ENCODE data around the gene CACNA1B. TPM values are rescaled to one million over a fixed set of nuclear protein-coding genes. Genes with fewer than 3 reads are reported as not detected.
"Not testable (repeated sequence)": the region's sequence is repeated elsewhere in the genome, so short reads cannot be mapped to it uniquely, and the experiment has no call there.

Gene CACNA1B
- total and polyA plus RNA-seq, 2 donors (not counting 1 experiment from before 2014, with no cell fraction given) = 0.01 to 0.17 TPM

DNA sequence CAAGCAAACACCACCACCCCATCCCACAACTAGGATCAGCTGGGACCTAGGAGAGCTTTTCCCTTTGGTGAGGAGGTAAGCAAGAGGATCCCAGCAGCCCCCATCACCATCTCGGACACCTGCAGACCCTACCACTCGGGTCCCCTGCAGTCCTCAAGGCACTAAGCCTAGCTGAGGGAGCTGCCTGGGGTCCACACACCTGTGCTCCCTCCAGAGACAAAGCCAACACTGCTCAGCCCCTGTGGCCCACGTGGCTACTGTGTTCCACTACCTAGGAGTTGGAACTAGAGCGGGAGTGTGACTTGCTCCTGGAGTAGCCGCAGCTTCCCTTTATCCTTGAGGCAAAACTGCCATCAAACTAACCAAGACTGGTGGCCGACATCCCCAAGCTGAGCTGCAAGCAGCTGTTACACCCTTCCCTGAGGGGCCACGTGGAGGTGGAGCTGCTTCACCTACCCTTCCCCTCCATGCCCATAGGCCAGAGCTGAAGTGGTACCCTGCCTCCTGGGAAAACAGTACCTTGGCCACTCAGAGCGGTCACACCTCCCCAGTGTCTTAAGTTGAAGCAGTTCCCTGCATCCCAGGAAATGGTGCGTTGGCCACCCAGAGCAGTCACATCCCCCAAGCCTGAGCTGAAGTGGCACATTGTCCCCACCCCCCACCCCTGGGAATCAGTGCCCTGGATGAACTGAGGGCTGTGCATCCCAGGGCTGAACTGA is 205.5 kb downstream of the CACNA1B start:
- TF ChIP-seq EZH2 (IDR thresholded peaks at IDR 0.05; ENCODE audit: low read length, missing control alignments) = no peak
- TF ChIP-seq, protein P1, sequence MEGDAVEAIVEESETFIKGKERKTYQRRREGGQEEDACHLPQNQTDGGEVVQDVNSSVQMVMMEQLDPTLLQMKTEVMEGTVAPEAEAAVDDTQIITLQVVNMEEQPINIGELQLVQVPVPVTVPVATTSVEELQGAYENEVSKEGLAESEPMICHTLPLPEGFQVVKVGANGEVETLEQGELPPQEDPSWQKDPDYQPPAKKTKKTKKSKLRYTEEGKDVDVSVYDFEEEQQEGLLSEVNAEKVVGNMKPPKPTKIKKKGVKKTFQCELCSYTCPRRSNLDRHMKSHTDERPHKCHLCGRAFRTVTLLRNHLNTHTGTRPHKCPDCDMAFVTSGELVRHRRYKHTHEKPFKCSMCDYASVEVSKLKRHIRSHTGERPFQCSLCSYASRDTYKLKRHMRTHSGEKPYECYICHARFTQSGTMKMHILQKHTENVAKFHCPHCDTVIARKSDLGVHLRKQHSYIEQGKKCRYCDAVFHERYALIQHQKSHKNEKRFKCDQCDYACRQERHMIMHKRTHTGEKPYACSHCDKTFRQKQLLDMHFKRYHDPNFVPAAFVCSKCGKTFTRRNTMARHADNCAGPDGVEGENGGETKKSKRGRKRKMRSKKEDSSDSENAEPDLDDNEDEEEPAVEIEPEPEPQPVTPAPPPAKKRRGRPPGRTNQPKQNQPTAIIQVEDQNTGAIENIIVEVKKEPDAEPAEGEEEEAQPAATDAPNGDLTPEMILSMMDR (conservative IDR thresholded peaks at IDR 0.05 in 1 of 2, IDR thresholded peaks at IDR 0.05 in 1 of 2; ENCODE audit: low read depth in 1 of 2, low read length in 2 of 2) = no peak
- H3K4me1 ChIP-seq (ENCODE audit: control insufficient read depth, extremely low read depth, insufficient read depth, low read length) = no peaks in the 10 kb centered on the region

DNA sequence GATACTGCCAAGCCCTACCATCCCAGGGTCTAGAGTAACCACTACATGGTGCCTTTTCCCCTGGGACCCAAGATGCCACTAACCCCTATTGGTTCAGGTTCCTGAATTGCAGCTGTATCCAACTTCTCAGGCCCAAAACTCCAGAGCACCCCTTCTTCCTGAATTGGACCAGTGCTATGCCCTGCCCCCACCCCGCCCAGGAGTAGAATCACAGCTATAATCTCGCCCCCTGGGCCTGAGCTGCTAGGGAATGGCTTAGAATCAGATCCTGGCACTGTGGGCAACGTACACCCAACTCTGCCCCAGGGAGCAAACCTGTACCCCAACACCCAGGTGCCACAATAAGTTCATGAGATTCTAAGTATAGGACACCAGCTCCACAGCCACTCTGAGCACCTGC is 206.3 kb downstream of the CACNA1B start:
- no peaks in the 10 kb centered on the region for H3K27me3 ChIP-seq (ENCODE audit: control insufficient read depth, insufficient read depth, low read length)
- no peak overlapping the region for H2AFZ ChIP-seq (ENCODE audit: low read length)
- H3K4me3 ChIP-seq (replicated peaks in 1 of 4; ENCODE audit: control extremely low read depth in 1 of 4, insufficient read depth in 1 of 4, low read depth in 3 of 4, low read length in 4 of 4) = no peak overlapping the region
- H3K27ac ChIP-seq (ENCODE audit: insufficient read depth, low read length) = no peak overlapping the region
- no peaks in the 10 kb centered on the region for H3K9me3 ChIP-seq (ENCODE audit: control insufficient read depth, insufficient read depth, low read depth, low read length)
- H3K4me2 ChIP-seq (ENCODE audit: extremely low read depth, insufficient read depth, low read length) = no peak overlapping the region
- no peaks in the 10 kb centered on the region for H3K36me3 ChIP-seq (ENCODE audit: control insufficient read depth, insufficient read depth, low read length)
- H3K9ac ChIP-seq (ENCODE audit: insufficient read depth, low read length) = no peak overlapping the region
- H4K20me1 ChIP-seq (ENCODE audit: control insufficient read depth, extremely low read depth, insufficient read depth, low read length) = no peaks in the 10 kb centered on the region
- H3K79me2 ChIP-seq (ENCODE audit: control insufficient read depth, insufficient read depth, low read length) = no peaks in the 10 kb centered on the region
- no peaks in the 10 kb centered on the region for H3K4me1 ChIP-seq (ENCODE audit: control insufficient read depth, extremely low read depth, insufficient read depth, low read length)
- DNase-seq (ENCODE audit: low read depth in 2 of 2) = no peak
- TF ChIP-seq, protein P1 (conservative IDR thresholded peaks at IDR 0.05 in 1 of 2, IDR thresholded peaks at IDR 0.05 in 1 of 2; ENCODE audit: low read depth in 1 of 2, low read length in 2 of 2) = no peak
- TF ChIP-seq EZH2 (IDR thresholded peaks at IDR 0.05; ENCODE audit: low read length, missing control alignments) = no peak

More for the DNA sequence above, 205.5 kb downstream of the CACNA1B start:
- Histone ChIP-seq H3K4me3 (replicated peaks in 1 of 4; ENCODE audit: control extremely low read depth in 1 of 4, insufficient read depth in 1 of 4, low read depth in 3 of 4, low read length in 4 of 4) (no peak overlapping the region), H3K79me2 (ENCODE audit: control insufficient read depth, insufficient read depth, low read length) (no peaks in the 10 kb centered on the region), H3K9me3 (ENCODE audit: control insufficient read depth, insufficient read depth, low read depth, low read length) (no peaks in the 10 kb centered on the region), H4K20me1 (ENCODE audit: control insufficient read depth, extremely low read depth, insufficient read depth, low read length) (no peaks in the 10 kb centered on the region), H3K27ac (ENCODE audit: insufficient read depth, low read length) (no peak overlapping the region), H2AFZ (ENCODE audit: low read length) (no peak overlapping the region), H3K27me3 (ENCODE audit: control insufficient read depth, insufficient read depth, low read length) (no peaks in the 10 kb centered on the region), H3K4me2 (ENCODE audit: extremely low read depth, insufficient read depth, low read length) (no peak overlapping the region), H3K36me3 (ENCODE audit: control insufficient read depth, insufficient read depth, low read length) (no peaks in the 10 kb centered on the region), H3K9ac (ENCODE audit: insufficient read depth, low read length) (no peak overlapping the region)
- no peak for DNase-seq (ENCODE audit: low read depth in 2 of 2)

DNA sequence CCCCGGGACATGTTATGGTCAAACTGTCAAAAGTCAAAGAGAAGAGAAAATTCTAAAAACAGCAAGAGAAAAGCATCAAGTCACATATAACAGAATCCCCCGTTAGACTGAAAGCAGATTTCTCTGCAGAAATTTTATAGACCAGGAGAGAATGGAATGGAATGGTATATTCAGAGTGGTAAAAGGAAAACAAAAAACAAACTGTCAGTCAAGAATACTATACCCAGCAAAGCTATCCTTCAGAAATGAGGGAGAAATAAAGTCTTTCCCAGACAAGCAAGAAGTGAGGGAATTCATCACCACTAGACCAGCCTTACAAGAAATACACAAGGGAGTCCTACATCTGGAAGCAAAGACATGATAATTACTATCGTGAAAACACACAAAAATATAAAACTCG is 208.0 kb downstream of the CACNA1B start:
- H2AFZ ChIP-seq (ENCODE audit: low read length) = no peak overlapping the region
- H3K79me2 ChIP-seq (ENCODE audit: control insufficient read depth, insufficient read depth, low read length) = no peaks in the 10 kb centered on the region
- no peaks in the 10 kb centered on the region for H4K20me1 ChIP-seq (ENCODE audit: control insufficient read depth, extremely low read depth, insufficient read depth, low read length)
- H3K9me3 ChIP-seq (ENCODE audit: control insufficient read depth, insufficient read depth, low read depth, low read length) = no peaks in the 10 kb centered on the region
- no peak for TF ChIP-seq EZH2 (IDR thresholded peaks at IDR 0.05; ENCODE audit: low read length, missing control alignments)
- TF ChIP-seq, protein P1 (conservative IDR thresholded peaks at IDR 0.05 in 1 of 2, IDR thresholded peaks at IDR 0.05 in 1 of 2; ENCODE audit: low read depth in 1 of 2, low read length in 2 of 2) = no peak
- no peak overlapping the region for H3K27ac ChIP-seq (ENCODE audit: insufficient read depth, low read length)
- DNase-seq (ENCODE audit: low read depth in 2 of 2) = no peak
- no peak overlapping the region for H3K4me2 ChIP-seq (ENCODE audit: extremely low read depth, insufficient read depth, low read length)
- no peaks in the 10 kb centered on the region for H3K4me1 ChIP-seq (ENCODE audit: control insufficient read depth, extremely low read depth, insufficient read depth, low read length)
- H3K36me3 ChIP-seq (ENCODE audit: control insufficient read depth, insufficient read depth, low read length) = no peaks in the 10 kb centered on the region
- H3K4me3 ChIP-seq (replicated peaks in 1 of 4; ENCODE audit: control extremely low read depth in 1 of 4, insufficient read depth in 1 of 4, low read depth in 3 of 4, low read length in 4 of 4) = no peak overlapping the region
- H3K27me3 ChIP-seq (ENCODE audit: control insufficient read depth, insufficient read depth, low read length) = no peaks in the 10 kb centered on the region
- H3K9ac ChIP-seq (ENCODE audit: insufficient read depth, low read length) = no peak overlapping the region

DNA sequence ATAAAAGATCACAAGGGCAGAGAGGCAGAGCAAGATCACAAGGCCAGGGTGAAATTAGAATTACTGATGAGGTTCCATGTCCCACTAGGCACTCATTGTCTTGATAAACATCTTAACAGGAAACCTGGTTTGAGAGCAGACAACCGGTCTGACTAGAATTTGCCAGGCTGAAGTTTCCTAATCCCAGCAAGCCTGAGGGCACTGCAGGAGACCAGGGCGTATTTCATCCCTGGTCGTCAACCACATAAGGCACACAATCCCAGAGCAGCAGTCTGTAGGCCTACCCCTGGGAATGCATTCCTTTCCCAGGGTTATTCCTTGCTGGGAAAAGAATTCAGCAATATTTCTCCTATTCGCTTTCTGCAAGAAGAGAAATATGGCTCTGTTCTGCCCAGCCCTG is 214.5 kb downstream of the CACNA1B start:
- H4K20me1 ChIP-seq (ENCODE audit: control insufficient read depth, extremely low read depth, insufficient read depth, low read length); H3K27me3 ChIP-seq (ENCODE audit: control insufficient read depth, insufficient read depth, low read length); H3K4me1 ChIP-seq (ENCODE audit: control insufficient read depth, extremely low read depth, insufficient read depth, low read length); H3K4me2 ChIP-seq (ENCODE audit: extremely low read depth, insufficient read depth, low read length); H3K36me3 ChIP-seq (ENCODE audit: control insufficient read depth, insufficient read depth, low read length); H3K27ac ChIP-seq (ENCODE audit: insufficient read depth, low read length); H2AFZ ChIP-seq (ENCODE audit: low read length); H3K9ac ChIP-seq (ENCODE audit: insufficient read depth, low read length); H3K9me3 ChIP-seq (ENCODE audit: control insufficient read depth, insufficient read depth, low read depth, low read length); DNase-seq (ENCODE audit: low read depth in 2 of 2); H3K4me3 ChIP-seq (replicated peaks in 1 of 4; ENCODE audit: control extremely low read depth in 1 of 4, insufficient read depth in 1 of 4, low read depth in 3 of 4, low read length in 4 of 4); H3K79me2 ChIP-seq (ENCODE audit: control insufficient read depth, insufficient read depth, low read length): not testable (repeated sequence)

Data from fibroblast of lung (primary cell).